ENCODE results near the gene THUMPD3.

The THUMPD3 gene

DNA sequence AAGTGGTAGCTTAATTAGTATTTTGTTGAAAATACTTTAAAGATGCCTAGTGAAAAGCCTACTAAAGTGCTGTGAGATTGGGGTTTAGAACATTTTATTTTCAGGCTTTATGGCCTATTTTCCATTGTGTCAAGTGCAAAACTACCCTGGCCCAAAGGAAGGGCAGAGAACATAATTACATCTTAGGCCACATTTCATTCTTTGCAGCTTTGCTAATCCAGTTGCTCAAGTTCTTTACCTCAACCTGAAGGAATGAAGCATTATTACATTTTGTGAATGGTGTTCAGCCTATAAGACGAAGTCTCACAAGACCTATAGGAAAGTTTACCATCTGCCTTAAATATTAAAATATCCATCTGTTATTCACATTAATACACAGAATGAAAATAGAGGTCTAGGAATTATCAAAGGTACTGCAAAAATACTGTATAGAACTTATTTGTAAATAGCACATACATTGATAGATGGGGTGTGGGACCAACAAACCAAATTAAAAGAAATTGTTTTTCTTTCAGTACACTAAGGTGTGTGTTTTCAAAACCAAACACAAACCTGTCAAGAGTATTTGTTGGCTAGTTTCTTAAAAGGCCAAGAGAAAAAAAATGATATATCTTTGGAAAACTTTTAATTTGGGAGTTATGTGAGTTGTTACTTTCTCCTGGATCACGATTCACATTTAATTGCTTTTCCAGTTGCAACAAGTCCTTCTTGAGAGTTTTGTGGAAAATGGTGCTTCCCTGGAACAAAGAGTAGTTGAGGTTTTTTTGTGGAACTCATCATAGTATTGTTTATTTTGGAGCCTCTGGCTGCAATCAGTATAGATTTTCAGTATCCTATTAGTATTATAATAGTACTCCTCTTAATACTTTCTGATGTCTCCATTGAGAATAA lies 22.6 kb downstream of the THUMPD3 start:
- H3K4me3 ChIP-seq (ENCODE audit: low read depth, low read length): no peak overlapping the region
- H3K9ac ChIP-seq: no peak overlapping the region
- no peak overlapping the region for H3K27ac ChIP-seq
- H3K27me3 ChIP-seq (ENCODE audit: control insufficient read depth, insufficient read depth, low read length): no peaks in the 10 kb centered on the region
- H3K4me1 ChIP-seq: no peaks in the 10 kb centered on the region
- H3K4me2 ChIP-seq (ENCODE audit: low read length): no peak overlapping the region
- TF ChIP-seq, protein P1, sequence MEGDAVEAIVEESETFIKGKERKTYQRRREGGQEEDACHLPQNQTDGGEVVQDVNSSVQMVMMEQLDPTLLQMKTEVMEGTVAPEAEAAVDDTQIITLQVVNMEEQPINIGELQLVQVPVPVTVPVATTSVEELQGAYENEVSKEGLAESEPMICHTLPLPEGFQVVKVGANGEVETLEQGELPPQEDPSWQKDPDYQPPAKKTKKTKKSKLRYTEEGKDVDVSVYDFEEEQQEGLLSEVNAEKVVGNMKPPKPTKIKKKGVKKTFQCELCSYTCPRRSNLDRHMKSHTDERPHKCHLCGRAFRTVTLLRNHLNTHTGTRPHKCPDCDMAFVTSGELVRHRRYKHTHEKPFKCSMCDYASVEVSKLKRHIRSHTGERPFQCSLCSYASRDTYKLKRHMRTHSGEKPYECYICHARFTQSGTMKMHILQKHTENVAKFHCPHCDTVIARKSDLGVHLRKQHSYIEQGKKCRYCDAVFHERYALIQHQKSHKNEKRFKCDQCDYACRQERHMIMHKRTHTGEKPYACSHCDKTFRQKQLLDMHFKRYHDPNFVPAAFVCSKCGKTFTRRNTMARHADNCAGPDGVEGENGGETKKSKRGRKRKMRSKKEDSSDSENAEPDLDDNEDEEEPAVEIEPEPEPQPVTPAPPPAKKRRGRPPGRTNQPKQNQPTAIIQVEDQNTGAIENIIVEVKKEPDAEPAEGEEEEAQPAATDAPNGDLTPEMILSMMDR (IDR thresholded peaks at IDR 0.05): no peak
- no peaks in the 10 kb centered on the region for H3K9me3 ChIP-seq (ENCODE audit: control insufficient read depth, low read length)
- H3K36me3 ChIP-seq (ENCODE audit: control insufficient read depth, insufficient read depth, low read length): no peaks in the 10 kb centered on the region
- H2AFZ ChIP-seq: no peak overlapping the region
- H3K79me2 ChIP-seq: peaks cover 9% of the 10 kb centered on the region

DNA sequence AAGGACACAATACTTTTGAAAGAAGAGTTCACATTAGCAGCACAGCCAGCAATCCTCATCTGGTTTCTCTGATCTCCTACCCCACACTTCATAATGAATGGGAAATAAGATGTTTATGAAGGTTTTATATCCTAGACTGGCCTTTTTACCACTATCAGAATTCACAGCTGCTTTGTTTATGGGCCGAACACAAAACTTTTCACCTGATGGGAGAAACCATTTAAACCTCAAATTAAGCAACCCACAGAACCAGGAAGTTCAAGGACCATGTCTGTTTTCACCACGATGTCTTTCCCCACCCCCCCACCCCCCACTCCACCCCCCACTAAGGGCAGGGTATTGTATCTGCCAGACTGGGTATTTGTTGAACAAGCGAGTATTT lies 23.2 kb downstream of the THUMPD3 start:
- no peak overlapping the region for H3K4me3 ChIP-seq (ENCODE audit: low read depth, low read length)
- H3K79me2 ChIP-seq: peaks cover 14% of the 10 kb centered on the region
- H3K9ac ChIP-seq: no peak overlapping the region
- H3K27ac ChIP-seq: no peak overlapping the region
- H3K36me3 ChIP-seq (ENCODE audit: control insufficient read depth, insufficient read depth, low read length): no peaks in the 10 kb centered on the region
- H2AFZ ChIP-seq: no peak overlapping the region
- H3K4me1 ChIP-seq: no peaks in the 10 kb centered on the region
- H3K27me3 ChIP-seq (ENCODE audit: control insufficient read depth, insufficient read depth, low read length): no peaks in the 10 kb centered on the region
- TF ChIP-seq, protein P1 (IDR thresholded peaks at IDR 0.05): no peak
- no peaks in the 10 kb centered on the region for H3K9me3 ChIP-seq (ENCODE audit: control insufficient read depth, low read length)
- H3K4me2 ChIP-seq (ENCODE audit: low read length): no peak overlapping the region

DNA sequence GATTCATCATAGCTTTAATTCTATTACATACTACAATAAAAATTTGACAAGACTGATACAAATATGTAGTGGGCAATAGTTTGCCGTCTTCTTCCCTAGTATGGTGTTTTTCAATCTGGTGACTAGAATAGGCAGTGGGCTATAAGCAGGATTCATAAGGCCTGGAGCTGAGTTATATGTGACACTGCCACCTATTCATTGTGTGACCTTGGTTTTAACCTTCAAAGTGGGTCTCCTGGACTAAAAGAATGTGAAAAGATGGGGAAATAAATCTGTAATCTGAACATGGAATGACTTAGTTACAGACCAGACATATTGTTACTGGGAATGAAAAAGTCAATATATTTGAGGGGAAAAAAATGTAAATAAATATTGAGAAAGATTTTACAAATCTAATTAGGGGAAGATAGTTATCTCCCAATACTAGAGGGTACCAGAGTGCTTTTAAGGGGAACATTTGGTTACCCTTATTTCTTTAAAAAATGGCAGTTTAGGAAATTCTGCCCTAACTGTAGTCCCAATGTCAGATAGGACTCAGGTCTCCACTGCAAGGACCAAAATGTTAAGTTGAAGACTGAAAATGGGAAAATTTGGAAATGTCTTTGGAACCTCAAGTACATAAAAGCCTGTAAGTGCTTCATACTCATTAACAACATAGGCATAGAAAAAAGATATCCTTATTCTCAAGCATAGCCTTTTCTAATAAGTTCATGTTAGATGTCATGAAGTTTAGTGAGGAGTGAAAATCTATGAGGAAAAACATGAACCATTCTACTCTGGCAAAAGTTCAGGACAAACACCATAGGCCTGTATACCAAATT lies 23.9 kb downstream of the THUMPD3 start:
- Histone ChIP-seq H3K27me3 (ENCODE audit: control insufficient read depth, insufficient read depth, low read length) (no peaks in the 10 kb centered on the region), H3K9me3 (ENCODE audit: control insufficient read depth, low read length) (no peaks in the 10 kb centered on the region), H3K4me1 (no peaks in the 10 kb centered on the region), H3K36me3 (ENCODE audit: control insufficient read depth, insufficient read depth, low read length) (no peaks in the 10 kb centered on the region), H2AFZ (no peak overlapping the region), H3K4me3 (ENCODE audit: low read depth, low read length) (no peak overlapping the region), H3K4me2 (ENCODE audit: low read length) (no peak overlapping the region), H3K9ac (no peak overlapping the region), H3K27ac (no peak overlapping the region), H3K79me2 (peaks cover 20% of the 10 kb centered on the region)
- TF ChIP-seq, protein P1 (IDR thresholded peaks at IDR 0.05): no peak

DNA sequence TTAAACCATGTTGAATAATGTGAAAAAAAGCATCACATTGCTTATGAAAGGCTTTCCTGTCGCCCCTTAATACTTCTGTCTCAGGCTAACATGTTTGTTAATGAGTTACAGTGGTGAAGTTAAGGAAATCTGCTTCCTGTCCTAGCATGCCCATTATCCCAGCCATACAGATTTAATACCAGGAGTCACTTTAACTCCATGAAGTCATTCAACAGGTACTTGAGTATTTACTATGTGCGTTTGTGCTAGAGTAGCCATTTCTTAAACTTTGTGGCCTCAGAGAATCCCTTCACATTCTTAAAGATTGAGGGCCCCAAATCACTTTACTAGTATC lies 24.4 kb downstream of the THUMPD3 start:
- H3K4me3 ChIP-seq (ENCODE audit: low read depth, low read length): no peak overlapping the region
- no peak overlapping the region for H3K4me2 ChIP-seq (ENCODE audit: low read length)
- H3K27me3 ChIP-seq (ENCODE audit: control insufficient read depth, insufficient read depth, low read length): no peaks in the 10 kb centered on the region
- H3K36me3 ChIP-seq (ENCODE audit: control insufficient read depth, insufficient read depth, low read length): no peaks in the 10 kb centered on the region
- TF ChIP-seq, protein P1 (IDR thresholded peaks at IDR 0.05): no peak
- H3K9me3 ChIP-seq (ENCODE audit: control insufficient read depth, low read length): no peaks in the 10 kb centered on the region
- no peaks in the 10 kb centered on the region for H3K4me1 ChIP-seq
- H3K27ac ChIP-seq: no peak overlapping the region
- peaks cover 24% of the 10 kb centered on the region for H3K79me2 ChIP-seq
- no peak overlapping the region for H3K9ac ChIP-seq
- no peak overlapping the region for H2AFZ ChIP-seq
